GM19328 (cell line): ENCODE data around the gene TTC7B.

Source experiments
- ATAC-seq: cut with Tn5 transposase; IDR thresholded peaks from one replicate; pipeline ENCODE4 v1.9.1; 2021; ENCODE audit warnings: mild to moderate bottlenecking, moderate library complexity; ENCODE audit not compliant: unreplicated experiment

Gene TTC7B

DNA sequence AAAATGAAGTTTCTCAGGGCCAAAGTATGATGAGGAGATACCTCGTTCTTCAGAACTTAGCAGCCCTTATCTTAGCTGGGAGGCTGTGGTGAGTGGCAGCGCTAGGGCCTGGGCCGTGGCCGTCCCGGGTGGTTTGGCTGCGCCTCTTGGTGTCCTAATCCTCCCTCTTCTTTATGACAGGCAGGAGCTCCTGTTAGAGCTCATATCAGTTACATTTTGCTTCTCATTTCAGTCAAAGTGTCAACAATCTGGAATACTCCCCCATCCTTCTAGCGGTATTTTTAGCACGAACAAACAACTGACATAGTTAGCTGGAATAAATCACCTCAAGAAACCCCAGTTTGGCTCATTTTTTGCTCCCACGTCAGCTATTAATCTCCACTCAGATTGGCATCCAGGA is 188.8 kb downstream of the TTC7B start:
- ATAC-seq: no peak

DNA sequence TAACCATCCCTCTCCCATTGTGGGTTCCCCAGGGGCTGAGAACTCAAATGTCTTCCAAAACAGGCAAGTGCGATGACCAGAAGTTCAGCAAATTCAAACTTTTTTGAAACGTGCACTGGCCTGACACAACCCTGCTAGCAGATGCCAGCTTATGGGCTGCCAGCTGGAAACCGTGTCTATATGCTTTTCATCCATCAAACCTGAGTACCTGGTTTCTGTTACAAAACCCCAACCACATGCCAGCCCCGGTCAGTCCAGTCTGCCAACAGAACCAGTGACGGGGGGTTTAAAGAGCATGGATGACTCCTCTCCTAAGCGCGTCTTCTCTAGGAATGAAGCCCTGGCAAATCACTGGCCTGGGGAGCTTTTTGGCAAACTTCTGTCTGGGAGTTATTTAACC is 189.7 kb downstream of the TTC7B start:
- ATAC-seq: no peak

DNA sequence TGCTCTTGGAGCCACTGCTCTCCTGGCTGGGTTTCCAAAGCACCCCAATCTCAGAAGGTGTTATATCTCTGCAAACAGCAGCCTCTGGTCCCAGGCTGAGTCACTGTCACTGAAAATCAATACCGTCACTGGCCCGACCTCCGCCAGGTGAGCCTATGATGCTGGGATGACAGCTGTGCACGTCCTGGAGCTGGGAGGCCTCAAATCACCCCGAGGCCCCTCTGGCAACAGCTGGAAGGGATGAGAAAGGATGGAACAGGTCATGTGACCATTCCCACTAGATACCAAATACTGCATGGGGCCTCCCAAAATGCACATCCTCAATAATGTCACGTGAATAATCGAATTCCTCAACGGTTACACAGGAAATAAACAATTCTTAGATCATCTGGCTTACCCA is 190.8 kb downstream of the TTC7B start:
- ATAC-seq: no peak

DNA sequence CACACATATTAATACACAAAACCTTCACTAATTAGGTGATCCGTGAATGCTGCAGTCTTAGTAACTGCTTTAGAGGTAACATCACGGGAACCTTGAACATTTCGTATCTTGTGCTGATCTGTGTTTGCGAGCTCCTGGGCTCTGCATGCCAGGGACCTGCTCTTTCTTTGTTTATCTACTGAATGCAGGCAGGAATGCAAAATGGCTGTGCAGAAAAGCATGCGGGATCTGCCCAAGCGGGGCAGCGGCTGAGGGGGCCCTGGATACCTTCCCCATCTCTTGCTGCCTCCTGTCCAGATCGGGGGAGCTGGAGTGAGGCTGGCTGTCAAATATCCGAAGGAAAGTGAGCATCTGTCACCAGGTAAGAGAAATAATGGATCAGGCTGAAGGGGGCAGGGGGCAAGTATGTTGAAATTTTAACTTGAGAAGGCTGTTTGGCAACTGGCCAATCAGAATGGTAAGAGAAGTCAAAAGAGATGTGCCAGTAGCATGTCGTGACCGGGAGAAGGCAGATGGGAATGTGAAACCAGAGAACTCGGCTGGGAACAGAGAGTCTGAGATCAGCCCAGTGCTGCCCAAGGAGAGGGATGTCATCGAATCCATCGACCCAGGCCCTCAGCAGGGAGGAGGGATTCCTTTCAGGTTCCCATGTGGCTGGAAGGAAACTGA is 191.4 kb downstream of the TTC7B start:
- ATAC-seq: no peak

DNA sequence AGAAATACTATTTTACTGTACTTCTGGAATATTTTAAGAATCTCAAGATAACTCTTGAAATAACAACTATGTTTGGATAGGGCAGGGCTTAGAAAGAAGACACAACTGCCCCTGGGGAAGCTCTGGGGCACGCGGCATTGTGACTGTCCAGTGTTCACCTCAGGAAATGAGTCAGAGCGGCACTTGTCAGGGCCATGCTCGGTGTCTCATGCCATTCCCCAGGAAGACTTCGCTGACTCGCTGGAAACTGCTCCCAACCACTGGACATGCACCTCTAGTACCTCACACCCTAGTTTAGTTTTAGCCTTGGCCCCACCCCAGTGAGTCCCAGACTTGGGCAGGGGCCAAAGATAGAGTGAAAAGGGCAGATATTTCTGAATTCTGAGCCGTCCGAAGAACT is 192.0 kb downstream of the TTC7B start:
- no peak for ATAC-seq

DNA sequence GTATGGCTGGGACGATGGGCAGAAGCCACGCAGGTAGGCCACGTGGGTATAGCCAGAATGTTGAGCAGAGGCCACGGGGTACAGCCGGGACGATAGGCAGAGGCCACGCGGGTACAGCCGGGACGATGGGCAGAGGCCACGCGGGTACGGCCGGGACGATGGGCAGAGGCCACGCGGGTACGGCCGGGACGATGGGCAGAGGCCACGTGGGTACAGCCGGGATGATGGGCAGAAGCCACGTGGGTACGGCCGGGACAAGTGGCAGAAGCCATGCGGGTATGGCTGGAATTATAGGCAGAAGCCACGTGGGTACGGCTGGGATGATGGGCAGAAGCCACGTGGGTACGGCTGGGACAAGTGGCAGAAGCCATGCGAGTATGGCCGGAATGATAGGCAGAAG is 195.0 kb downstream of the TTC7B start:
- no peak for ATAC-seq

DNA sequence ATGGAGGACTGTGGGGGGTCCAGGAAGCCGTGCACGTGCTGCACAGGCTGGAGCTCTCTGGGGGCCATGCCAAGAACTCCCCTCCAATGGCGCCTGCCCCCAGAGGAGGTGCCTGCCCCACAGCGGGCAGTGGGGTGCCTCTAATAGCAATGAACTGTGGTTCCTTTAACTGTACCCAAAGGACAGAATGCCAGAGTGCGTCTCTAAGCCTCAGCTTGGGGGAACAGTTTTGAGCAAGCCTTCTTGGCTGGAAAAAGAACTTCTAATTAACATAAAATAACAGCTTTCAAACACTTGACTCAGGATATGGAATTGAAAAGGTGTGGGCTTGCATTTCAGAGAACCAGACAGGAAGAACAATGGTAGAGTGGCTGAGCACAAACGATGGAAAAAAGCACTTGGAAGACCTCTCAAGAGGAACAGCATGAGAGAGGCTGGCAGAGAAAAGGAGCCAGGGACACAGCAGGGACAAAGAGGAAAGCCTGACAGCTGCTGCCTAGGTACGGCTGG is 195.6 kb downstream of the TTC7B start:
- ATAC-seq: no peak

DNA sequence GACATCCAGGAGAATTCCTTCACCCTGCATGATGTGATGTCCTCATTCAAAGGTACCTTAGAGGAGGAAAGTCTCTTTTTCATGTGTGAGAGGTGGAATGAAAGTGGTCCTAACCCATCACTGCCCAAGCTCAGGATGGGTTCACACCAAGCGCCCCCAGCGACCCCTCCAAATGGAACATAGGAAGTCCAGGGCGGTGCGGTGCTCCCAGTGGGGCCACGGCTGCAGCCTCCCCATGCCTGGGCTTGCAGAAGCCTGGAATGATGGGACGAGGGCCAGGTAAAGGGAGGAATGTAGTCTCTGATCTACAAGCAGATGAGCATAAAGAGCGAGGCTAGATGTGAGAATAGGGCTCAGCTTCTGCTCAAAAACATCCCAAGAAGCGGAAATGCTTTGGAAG is 196.3 kb downstream of the TTC7B start:
- ATAC-seq: no peak

DNA sequence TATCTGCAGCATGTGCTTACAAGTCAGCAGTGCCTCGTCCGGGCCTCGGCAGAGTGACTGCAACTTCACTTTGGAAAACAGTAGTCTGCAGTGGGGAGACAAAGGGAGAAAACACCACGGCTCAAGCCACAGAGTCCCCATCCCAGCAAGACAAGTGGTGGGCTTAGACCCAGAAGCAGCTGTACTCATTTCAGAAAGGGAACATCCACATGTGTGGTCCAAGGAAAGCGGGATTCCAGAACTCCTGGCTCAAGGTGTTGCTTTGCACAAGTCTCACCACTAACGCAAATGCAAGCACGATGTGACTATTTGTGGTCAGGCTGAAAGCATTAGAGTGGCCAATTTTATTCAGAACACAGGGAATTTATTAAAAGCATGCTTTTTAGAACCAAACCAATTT is 198.3 kb downstream of the TTC7B start:
- ATAC-seq: no peak

DNA sequence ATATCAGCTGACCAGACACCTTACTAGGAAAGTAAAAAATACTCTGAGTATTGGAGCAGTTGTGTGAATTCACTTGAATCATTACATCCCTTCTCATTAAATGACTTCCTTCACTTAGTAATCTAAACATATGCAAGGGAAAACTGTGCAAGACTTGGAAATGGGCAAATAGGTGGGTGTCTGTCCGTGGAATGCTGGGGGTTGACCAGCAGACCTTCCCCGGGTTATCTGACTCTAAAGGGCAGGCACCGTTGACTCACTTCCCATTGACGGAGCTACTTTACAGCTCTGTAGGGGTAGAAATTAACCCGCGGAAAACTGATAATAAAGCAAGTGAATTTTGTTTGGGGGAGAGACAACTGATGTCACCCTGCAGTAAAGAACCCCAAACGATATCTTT is 199.3 kb downstream of the TTC7B start:
- ATAC-seq: no peak

DNA sequence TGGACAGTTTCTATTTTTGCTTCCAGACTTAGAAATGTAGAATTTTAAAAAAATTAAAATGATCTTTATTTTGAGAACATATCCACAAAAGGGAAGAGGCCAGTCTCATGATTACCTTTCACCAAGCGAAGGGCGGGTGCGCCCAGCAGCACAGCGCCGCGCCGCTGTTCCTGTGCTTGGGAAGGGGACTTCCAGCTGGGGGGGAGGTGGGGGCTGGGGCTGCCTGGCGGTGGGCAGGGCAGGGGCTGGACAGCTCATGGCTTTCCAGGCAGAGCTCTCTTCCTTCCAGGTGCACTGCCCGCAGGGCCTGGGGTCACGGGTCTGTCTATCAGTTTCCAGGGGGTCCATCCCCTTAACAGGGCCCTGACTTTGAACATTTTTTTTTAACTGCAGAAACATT is 199.9 kb downstream of the TTC7B start:
- no peak for ATAC-seq

DNA sequence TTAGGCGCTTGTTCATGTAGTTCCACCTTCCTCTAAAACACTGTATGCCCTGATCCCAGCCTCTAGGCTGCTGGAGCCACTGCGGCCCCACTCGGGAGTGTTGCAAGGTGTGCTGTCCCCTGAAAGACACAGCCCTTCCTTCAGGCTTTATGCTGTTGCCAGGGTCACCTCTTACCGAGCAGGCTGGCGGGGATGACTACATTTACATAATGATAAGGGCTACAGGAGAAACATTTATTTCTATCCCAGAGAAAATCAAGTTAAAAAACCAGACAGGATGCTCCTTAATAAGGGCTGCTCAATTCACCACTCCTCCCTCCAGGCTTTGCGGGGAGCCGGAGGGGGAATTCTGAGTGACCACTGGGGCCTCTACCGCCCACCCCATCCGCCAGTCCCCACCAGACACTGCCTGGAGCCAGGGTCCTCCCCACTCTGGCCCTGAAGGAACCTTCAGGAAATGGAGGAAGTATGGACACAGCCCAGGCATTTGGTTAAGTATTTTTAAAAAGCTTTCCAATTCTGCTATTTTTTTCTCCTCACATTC is 200.6 kb downstream of the TTC7B start:
- ATAC-seq: no peak

DNA sequence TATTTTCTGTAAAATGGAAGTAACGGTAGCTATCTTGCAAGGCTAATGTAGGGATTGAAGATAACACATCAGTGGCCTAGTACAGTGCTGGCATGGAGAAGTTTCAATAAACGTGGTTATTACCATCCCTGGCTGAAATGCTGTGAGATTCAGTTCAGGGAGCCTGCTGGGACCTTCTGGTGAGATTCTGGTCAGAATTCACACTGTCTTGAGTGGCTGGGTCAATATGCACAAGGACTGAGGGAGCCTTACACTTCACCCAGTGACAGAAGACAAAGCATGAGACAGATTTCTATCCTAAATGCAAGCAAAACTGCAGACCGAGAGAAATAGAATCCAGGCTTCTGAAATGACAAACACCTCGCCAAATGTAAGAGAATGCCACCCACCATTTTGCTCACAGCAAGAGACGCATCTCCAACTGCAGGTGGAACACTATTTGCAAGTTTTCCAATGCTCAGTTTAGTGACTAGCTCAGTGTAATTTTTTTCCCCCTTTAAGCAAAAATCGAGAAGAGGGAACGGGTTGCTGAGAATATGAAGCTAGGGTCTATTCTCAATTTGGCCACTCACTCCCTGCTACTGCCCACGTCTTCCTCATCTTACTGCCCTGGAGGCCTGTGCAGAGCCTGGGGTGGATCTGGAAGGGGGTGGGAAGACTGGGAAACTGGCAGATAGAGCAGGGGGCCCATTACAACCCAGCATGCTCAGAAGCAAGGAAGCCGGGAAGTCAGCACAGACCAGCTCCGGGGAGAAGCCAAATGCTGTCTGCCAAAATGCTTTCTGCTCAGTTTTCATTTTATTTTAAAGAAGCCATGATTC is 201.3 kb downstream of the TTC7B start:
- ATAC-seq: no peak

DNA sequence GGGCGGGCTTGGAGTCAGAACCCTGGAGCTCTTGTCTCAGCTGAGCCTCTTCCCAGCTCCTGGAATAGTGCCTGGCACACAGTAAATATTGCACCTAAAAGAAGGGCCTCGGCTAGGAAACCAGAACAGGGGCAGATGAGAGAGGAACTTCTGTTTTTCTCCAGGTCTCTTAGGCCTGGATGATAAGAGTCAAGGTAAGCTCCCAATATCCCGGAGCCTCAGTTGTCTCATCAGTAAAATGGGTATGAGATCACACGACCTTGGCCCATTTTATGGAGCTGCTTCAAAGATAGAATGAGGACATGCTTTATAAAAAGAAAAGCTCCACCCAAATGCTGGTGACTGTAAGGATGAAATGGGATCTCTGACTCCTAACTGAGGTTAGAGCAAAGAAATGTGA is 202.2 kb downstream of the TTC7B start:
- ATAC-seq: no peak

DNA sequence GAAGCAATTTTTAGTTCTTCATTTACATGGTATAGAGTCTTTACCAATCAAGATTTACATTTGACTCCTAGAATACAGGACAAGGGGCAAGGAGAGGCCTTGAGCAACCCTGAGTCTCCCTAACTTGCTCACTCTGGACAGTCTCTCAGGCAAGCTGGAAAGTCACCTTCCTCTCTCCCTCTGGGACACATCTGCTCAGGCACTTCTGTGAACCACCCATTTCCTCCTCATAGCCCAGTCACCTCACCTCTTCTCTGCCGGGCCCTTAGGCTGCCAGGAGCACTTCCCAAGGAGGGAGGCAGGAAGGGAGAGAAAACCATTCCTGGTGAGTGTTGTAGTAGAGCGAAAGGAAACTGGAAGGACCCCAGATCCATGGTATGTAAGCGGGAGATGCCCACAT is 202.8 kb downstream of the TTC7B start:
- ATAC-seq: no peak

DNA sequence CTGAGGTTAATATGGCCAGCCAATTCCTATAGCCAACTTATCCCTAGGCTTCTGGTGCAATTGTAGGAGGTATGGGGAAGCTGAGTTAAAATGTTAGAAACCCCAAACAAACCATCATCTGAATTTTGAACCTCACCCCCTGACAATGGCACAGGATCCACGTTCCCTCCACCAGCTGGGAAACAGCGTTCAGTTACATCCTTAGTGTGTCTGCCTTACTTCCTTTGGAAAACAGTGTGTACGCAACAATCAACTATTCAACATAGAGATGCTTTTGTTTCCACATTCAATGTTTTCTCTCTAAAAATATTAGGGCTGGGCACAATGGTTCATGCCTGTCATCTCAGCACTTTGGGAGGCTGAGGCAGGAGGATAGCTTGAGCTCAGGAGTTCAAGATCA is 203.4 kb downstream of the TTC7B start:
- no peak for ATAC-seq

DNA sequence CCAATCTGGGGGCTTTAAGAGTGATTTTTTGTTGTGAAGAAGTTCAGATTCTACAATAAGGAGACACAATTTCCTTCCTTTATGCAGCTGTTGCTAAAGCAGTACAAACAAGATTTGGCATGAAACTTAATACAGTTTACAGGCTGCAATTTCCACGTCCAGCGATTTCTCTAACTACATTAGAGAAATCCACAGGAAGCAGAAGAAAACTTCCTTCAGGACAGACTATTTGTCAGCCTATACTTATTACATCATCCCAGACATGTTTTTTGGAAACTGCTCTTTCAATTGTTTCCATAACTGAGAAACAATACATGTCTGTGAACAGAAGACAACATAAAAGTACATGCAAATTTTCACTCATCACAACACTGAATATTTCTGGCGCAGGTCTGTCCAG is 204.3 kb downstream of the TTC7B start:
- ATAC-seq: no peak

DNA sequence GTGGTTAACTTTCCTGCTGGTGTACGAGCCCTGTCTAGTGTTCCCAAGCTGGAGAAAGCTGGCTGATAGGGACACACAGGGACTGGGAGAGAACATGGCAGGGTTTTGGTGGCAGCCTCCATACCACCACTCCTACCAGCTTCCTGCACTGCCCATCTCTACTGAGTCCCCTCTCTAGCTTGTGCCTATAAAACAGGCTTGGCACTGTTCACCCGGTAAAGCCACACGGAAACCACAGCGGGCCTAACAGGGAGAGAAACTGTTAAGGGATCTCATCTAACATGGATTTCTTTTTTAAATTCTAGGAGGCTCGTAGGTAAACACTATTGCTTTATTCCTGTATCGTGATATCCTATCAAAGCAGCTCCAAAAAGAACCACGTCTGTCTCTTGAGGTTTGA is 204.7 kb downstream of the TTC7B start:
- no peak for ATAC-seq

DNA sequence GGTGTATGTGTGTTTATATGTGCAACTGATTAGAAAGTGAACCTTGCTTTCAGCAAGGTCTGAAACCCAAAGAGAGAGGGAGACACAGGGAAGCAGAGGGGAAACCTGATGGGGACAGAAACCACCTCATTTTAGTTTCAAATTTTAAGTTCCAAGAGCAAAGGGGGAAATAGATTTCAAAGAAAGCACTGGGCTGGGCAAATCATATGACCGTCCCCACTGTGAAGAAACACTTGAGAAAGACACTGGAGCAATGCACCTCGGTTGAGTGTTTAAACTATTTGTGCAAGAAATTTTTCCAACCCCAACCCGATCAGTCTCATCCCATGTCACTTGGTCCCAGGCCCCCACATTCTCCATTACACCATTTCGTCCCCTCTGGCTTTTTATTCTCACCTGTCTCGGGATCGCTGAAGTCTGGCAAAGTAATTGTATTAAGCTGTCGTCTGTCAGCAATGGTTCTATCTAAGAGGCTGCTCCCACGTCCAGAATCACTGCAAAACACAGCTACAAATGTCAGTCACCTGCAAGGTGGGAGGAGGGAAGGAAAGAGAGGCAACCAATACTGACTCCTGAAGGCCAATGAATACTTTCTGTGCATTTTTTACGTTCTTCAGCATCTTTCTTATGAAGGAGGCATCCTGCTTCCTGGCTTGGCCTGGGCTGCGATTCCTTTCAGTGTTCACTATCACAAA is 205.7 kb downstream of the TTC7B start:
- no peak for ATAC-seq

DNA sequence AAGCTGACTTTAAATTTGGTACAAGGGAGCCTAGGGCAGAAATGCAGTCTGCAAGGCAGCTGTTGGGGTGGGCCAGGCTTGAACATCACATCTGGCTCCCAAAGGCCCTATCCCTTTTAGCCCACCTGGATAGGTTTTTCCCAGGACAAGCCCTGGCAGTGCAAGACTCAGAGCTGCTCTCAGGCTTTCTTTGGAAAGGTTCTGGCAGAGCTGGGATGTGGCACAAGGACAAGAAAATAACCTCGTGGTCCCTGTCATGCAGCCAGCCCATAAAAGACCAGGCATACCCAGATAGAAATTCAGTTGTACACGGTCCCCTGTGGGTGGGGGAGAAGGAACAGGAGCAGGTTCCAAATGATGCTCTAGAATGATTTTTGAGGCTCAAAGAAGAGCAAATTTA is 206.9 kb downstream of the TTC7B start:
- no peak for ATAC-seq

DNA sequence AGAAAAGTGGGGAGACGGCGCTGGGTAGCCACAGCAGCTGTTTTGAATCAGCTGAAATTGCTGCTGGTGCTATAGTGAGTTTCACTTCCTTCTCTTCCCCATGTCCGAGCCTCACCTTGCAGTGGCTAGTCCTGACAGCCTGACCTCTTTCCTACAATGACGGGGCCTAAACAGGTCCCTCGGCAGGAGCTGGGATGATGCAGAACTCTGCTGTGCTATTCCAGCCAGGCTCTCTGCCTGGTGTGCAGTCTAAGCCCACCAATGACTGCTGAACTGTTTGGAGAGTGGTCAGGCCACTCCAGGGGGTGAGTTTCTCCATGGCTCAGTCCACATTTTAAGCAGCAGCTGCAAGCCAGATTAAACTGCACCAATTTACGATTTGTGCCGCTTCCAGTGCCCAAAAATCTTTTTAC is 207.3 kb downstream of the TTC7B start:
- no peak for ATAC-seq

DNA sequence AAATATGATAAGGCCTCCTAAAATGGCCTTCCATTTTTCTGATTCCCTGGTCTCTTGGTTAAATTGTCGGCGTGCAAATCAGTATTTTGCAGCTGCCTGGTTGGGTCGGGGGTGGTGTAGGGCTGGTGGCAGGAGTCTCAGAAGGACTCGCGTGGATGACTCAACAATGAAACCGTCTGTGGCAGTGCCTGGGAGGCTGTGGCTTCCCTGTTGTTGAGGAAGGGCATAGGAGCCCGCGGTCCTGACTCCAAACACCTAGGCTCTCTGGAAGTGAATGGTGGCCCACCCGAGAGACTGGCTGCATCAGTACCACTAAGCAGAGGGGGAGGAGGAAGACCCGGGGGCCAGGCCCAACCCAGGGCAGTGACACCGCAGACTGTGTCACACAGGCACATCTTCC is 207.9 kb downstream of the TTC7B start:
- no peak for ATAC-seq
